IMR-90 (cell line): ENCODE data around the gene OCIAD1. TPM values are rescaled to one million over a fixed set of nuclear protein-coding genes. Genes with fewer than 3 reads are reported as not detected.
A peak's percentile ranks its signal among the peaks of the same experiment; 100 is the strongest.

Experiments used
- ATAC-seq: fragments of 200-7000 bp; cut with Tn5 transposase; 2 replicates; pipeline ENCODE4 v1.9.1; 2020; ENCODE audit warnings: low read depth, mild to moderate bottlenecking, moderate library complexity
- BruUV-seq: library from RNA; stranded (reverse); fragments of 400-500 nt; replicated peaks from 2 replicates; lab custom pipeline; 2021; lab: Mats Ljungman, UMichigan
- CTCF ChIA-PET: fragments of 300-600 bp; formaldehyde crosslinking; extraction: SDS; loops from one replicate; lab custom pipeline; 2021; ENCODE audit warnings: antibody characterized with exemption; lab: Yijun Ruan, JAX
- POLR2A ChIA-PET: fragments of 300-600 bp; sonication (Branson Sonifier 250); formaldehyde crosslinking; loops from one replicate; lab custom pipeline; 2022; ENCODE audit warnings: antibody characterized with exemption; ENCODE audit not compliant: unreplicated experiment; lab: Charles Lee
- DNase-seq: peaks from one replicate; pipeline ENCODE4 v3.0.0; 2013
- H2AFZ ChIP-seq: replicated peaks from 2 replicates; pipeline ENCODE3; 2013; ENCODE audit warnings: low read length, mild to moderate bottlenecking; ENCODE audit not compliant: poor library complexity
- H2AK5ac ChIP-seq: 2 replicates; pipeline ENCODE4 v1.6.1; 2013; ENCODE audit warnings: low read depth, low read length, inconsistent platforms
- H2AK9ac ChIP-seq: replicated peaks from 2 replicates; pipeline ENCODE3; 2013; ENCODE audit warnings: mild to moderate bottlenecking, low read depth, low read length, moderate library complexity; ENCODE audit not compliant: poor library complexity
- H2BK120ac ChIP-seq: 2 replicates; pipeline ENCODE4 v1.6.1; 2013; ENCODE audit warnings: low read depth, low read length, inconsistent platforms
- H2BK15ac ChIP-seq: 3 replicates; pipeline ENCODE4 v1.6.1; 2013; ENCODE audit warnings: low read depth, low read length, inconsistent platforms
- H2BK20ac ChIP-seq: 2 replicates; pipeline ENCODE4 v1.6.1; 2013; ENCODE audit warnings: low read depth, mild to moderate bottlenecking, inconsistent platforms, low read length, moderate library complexity
- H2BK5ac ChIP-seq: 2 replicates; pipeline ENCODE4 v1.6.1; 2013; ENCODE audit warnings: mild to moderate bottlenecking, low read depth, low read length, inconsistent platforms; ENCODE audit not compliant: poor library complexity, severe bottlenecking
- H3K14ac ChIP-seq: replicated peaks from 2 replicates; pipeline ENCODE4 v1.6.1; 2013; ENCODE audit warnings: low read depth, low read length, inconsistent platforms
- H3K18ac ChIP-seq: 2 replicates; pipeline ENCODE4 v1.6.1; 2013; ENCODE audit warnings: low read depth, low read length, control low read depth
- H3K23ac ChIP-seq: 2 replicates; pipeline ENCODE4 v1.6.1; 2013; ENCODE audit warnings: low read depth, low read length, inconsistent platforms
- H3K27ac ChIP-seq: 2 replicates; pipeline ENCODE4 v1.5.1; 2013; ENCODE audit warnings: mild to moderate bottlenecking, control low read depth, low read length; ENCODE audit not compliant: insufficient read depth
- H3K27me3 ChIP-seq: 2 replicates; pipeline ENCODE4 v1.6.1; 2013; ENCODE audit warnings: low read length; ENCODE audit not compliant: control insufficient read depth, insufficient read depth
- H3K36me3 ChIP-seq: 2 replicates; pipeline ENCODE4 v1.6.1; 2013; ENCODE audit warnings: low read length, mixed read lengths; ENCODE audit not compliant: control insufficient read depth, insufficient read depth
- H3K4ac ChIP-seq: 2 replicates; pipeline ENCODE4 v1.6.1; 2013; ENCODE audit warnings: low read depth, low read length, inconsistent platforms
- H3K4me1 ChIP-seq: 2 replicates; pipeline ENCODE4 v1.6.1; 2013; ENCODE audit warnings: low read length, mixed read lengths; ENCODE audit not compliant: control insufficient read depth, insufficient read depth
- H3K4me2 ChIP-seq: 2 replicates; pipeline ENCODE4 v1.6.1; 2013; ENCODE audit warnings: low read depth, mild to moderate bottlenecking, control low read depth, low read length, moderate library complexity
- H3K4me3 ChIP-seq: 2 replicates; pipeline ENCODE4 v1.5.1; 2013; ENCODE audit warnings: low read depth, mild to moderate bottlenecking, control low read depth, low read length, moderate library complexity; ENCODE audit not compliant: insufficient read depth
- H3K56ac ChIP-seq: 2 replicates; pipeline ENCODE4 v1.6.1; 2013; ENCODE audit warnings: low read length, inconsistent platforms; ENCODE audit not compliant: insufficient read depth; ENCODE audit errors: extremely low read depth
- H3K79me1 ChIP-seq, 2 experiments: 2 replicates each; pipeline ENCODE4 v1.6.1; 2013; ENCODE audit warnings: low read length in 2 of 2, inconsistent platforms in 1 of 2, low read depth in 1 of 2
- H3K9ac ChIP-seq: 2 replicates; pipeline ENCODE4 v1.6.1; 2013; ENCODE audit warnings: low read depth, low read length, control low read depth
- H3K9me1 ChIP-seq: 2 replicates; pipeline ENCODE4 v1.6.1; 2013; ENCODE audit warnings: low read length, inconsistent platforms; ENCODE audit not compliant: insufficient read depth
- H3K9me3 ChIP-seq: 2 replicates; pipeline ENCODE4 v1.6.1; 2013; ENCODE audit warnings: low read length; ENCODE audit not compliant: control insufficient read depth, insufficient read depth
- H4K20me1 ChIP-seq: 2 replicates; pipeline ENCODE4 v1.6.1; 2013; ENCODE audit warnings: low read length, inconsistent platforms; ENCODE audit not compliant: insufficient read depth
- H4K5ac ChIP-seq: 2 replicates; pipeline ENCODE4 v1.6.1; 2013; ENCODE audit warnings: mild to moderate bottlenecking, low read depth, low read length, control low read depth
- H4K8ac ChIP-seq, 2 experiments: 2 replicates each; pipeline ENCODE4 v1.6.1; 2013; ENCODE audit warnings: low read depth in 2 of 2, low read length in 2 of 2, control low read depth in 1 of 2, inconsistent platforms in 1 of 2
- H4K91ac ChIP-seq: 2 replicates; pipeline ENCODE4 v1.6.1; 2013; ENCODE audit warnings: low read depth, low read length, inconsistent platforms; ENCODE audit not compliant: insufficient read depth
- CEBPB ChIP-seq: IDR thresholded peaks from 2 replicates; pipeline ENCODE4 v1.6.1; 2012; ENCODE audit warnings: low read depth, low read length, improper control_type of control experiment
- WGBS, 2 experiments: methylation state at CpG; one replicate each; pipeline versions ENCODE4 v1.1.5 to v1.1.7; 2013; ENCODE audit warnings: missing lambda C conversion rate in 2 of 2; ENCODE audit not compliant: insufficient read length in 1 of 2; ENCODE audit errors: extremely low coverage in 2 of 2; 5-methylcytosine and 5-hydroxymethylcytosine counted together
- dilution Hi-C: fragments of 300-500 bp; cut with HindIII; formaldehyde crosslinking; loops from one replicate; pipeline ENCODE4 v1.14.3; 2018; ENCODE audit warnings: low sequenced_read_pairs; ENCODE audit not compliant: unreplicated experiment
- in situ Hi-C: fragments of 300-500 bp; cut with MboI; formaldehyde crosslinking; loops from 3 replicates; pipeline ENCODE4 v1.14.3; 2019; ENCODE audit warnings: low sequenced_read_pairs, inconsistent platforms, mixed read lengths
- intact Hi-C: fragments of 100-400 bp; cut with micrococcal nuclease; formaldehyde crosslinking; loops from 2 replicates; pipeline ENCODE4 v1.10.0; 2022
- polyA plus RNA-seq, 3 experiments: library from polyadenylated mRNA; depleted of rRNA; stranded (reverse); fragments of >200 nt; gene quantifications; 2 replicates each; pipeline ENCODE4 v1.2.3, GENCODE V29; 2012; ENCODE audit warnings: low replicate concordance in 1 of 3
- total RNA-seq: library from RNA; depleted of rRNA; stranded (reverse); fragments of >200 nt; gene quantifications from 2 replicates; pipeline ENCODE4 v1.2.3, GENCODE V29; 2012
- TF ChIP-seq, protein P1 (sequence below): fragments of 150-350 bp; IDR thresholded peaks from 2 replicates; pipeline ENCODE4 v1.6.1; 2017; ENCODE audit warnings: mild to moderate bottlenecking, antibody characterized with exemption, low read length, low read depth

The OCIAD1 gene
- total and polyA plus RNA-seq, 2 of the 4 experiments (the other 2 are of a cell fraction) = 86.9 to 112 TPM

DNA sequence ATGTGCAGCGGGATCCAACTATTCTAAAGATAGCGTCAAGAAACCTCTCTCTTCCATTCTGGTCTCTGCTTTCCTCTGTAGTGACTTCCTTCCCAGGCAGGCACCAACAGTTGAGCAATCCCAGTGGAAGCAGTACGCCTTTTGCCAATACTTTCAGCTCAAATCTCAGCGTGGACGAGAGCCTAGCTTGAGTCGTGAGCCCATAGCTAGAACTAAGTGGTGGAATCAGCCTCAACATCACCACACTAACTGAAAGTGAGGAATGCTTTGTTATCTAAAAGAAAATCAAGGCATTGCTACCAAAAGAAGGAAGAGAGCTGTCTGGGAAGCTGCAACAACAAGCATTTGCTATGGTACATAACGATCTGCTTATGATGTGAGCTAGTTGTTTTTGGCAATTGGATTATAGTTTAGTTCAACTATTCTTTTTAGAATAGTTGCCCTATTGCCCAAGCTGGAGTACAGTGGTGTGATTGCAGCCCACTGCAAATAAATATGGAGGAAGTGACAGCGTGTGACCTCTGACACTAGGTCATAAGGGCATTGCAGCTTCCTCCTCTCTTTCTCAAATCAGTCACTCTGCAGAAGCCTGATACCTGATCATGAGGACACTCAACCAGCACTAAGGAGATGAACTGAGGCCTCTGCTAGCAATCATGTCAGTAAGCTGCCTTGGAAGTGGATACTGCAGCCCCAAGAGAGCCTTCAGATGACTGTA is 26.1 kb upstream of the OCIAD1 start:
- Histone ChIP-seq H3K14ac (no peak overlapping the region), H2BK120ac (no peak overlapping the region), H3K27me3 (no peaks in the 10 kb centered on the region), H3K9me1 (peaks cover 2% of the 10 kb centered on the region; the same call in 1 of the 2 replicates), H3K4ac (no peak overlapping the region), H3K36me3 (no peaks in the 10 kb centered on the region), H3K27ac (no peak overlapping the region), H3K23ac (no peak overlapping the region), H3K79me1 (no peaks in the 10 kb centered on the region), H4K20me1 (no peaks in the 10 kb centered on the region), H2AFZ (peak overlapping the region; percentile 74), H3K4me2 (no peak overlapping the region; the same call in 1 of the 2 replicates), H3K4me3 (no peak overlapping the region), H3K9ac (no peak overlapping the region), H3K9me3 (no peaks in the 10 kb centered on the region), H4K5ac (no peak overlapping the region), H2AK9ac (no peak overlapping the region), H2BK20ac (no peak overlapping the region), H2BK5ac (no peak overlapping the region), H3K18ac (no peak overlapping the region), H2BK15ac (no peak overlapping the region), H2AK5ac (no peak overlapping the region), H3K4me1 (peaks cover 2% of the 10 kb centered on the region; the same call in 1 of the 2 replicates), H4K91ac (no peak overlapping the region), H3K56ac (no peak overlapping the region), H4K8ac (peak overlapping the region in 1 of 2 experiments; percentile 45; a peak in 1 of 4 replicates)
- dilution Hi-C loops = no loop called here
- ATAC-seq (peak; percentile 42; the same call in 1 of the 2 replicates), DNase-seq (no peak)
- TF ChIP-seq CEBPB = peak; percentile 35; the same call in 1 of the 2 replicates
- TF ChIP-seq, protein P1, sequence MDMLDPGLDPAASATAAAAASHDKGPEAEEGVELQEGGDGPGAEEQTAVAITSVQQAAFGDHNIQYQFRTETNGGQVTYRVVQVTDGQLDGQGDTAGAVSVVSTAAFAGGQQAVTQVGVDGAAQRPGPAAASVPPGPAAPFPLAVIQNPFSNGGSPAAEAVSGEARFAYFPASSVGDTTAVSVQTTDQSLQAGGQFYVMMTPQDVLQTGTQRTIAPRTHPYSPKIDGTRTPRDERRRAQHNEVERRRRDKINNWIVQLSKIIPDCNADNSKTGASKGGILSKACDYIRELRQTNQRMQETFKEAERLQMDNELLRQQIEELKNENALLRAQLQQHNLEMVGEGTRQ = no peak
- intact Hi-C loops = no loop called here
- ChIA-PET CTCF (no interaction called here), POLR2A (no interaction called here)
- BruUV-seq = no TSS peak
- in situ Hi-C loops = no loop called here
- WGBS, 2 experiments = 70% methylated on average over 3 of the region's 8 CpGs; no CpG with 5 or more reads in 1 of the 2 experiments
